Measurements from ENCODE around the gene ZBBX.

DNA sequence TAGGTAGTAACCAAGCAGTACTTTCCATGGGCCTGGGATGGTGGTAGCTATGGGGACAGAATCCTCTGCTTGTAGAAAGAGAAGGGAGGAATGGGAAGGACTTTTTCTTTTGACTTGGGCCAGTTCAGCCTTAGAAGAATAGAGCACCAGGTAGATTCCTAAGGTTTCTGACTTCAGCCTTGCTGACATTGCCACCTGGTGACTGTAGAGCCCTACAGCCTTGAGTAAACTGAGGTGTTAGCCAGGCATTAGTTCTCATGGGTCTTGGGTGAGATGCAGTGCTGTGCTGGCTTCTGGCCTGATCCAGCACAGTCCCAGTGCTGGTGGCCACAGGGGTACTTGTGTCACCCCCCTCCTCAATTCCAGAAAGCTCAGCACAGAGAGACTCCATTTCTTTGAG is 171.1 kb downstream of the ZBBX start:
- TF ChIP-seq JUND (IDR thresholded peaks at IDR 0.05): no peak
- TF ChIP-seq, protein P1, sequence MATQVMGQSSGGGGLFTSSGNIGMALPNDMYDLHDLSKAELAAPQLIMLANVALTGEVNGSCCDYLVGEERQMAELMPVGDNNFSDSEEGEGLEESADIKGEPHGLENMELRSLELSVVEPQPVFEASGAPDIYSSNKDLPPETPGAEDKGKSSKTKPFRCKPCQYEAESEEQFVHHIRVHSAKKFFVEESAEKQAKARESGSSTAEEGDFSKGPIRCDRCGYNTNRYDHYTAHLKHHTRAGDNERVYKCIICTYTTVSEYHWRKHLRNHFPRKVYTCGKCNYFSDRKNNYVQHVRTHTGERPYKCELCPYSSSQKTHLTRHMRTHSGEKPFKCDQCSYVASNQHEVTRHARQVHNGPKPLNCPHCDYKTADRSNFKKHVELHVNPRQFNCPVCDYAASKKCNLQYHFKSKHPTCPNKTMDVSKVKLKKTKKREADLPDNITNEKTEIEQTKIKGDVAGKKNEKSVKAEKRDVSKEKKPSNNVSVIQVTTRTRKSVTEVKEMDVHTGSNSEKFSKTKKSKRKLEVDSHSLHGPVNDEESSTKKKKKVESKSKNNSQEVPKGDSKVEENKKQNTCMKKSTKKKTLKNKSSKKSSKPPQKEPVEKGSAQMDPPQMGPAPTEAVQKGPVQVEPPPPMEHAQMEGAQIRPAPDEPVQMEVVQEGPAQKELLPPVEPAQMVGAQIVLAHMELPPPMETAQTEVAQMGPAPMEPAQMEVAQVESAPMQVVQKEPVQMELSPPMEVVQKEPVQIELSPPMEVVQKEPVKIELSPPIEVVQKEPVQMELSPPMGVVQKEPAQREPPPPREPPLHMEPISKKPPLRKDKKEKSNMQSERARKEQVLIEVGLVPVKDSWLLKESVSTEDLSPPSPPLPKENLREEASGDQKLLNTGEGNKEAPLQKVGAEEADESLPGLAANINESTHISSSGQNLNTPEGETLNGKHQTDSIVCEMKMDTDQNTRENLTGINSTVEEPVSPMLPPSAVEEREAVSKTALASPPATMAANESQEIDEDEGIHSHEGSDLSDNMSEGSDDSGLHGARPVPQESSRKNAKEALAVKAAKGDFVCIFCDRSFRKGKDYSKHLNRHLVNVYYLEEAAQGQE (IDR thresholded peaks at IDR 0.05): no peak
- TF ChIP-seq YY1 (IDR thresholded peaks at IDR 0.05): no peak
- TF ChIP-seq, protein P2, sequence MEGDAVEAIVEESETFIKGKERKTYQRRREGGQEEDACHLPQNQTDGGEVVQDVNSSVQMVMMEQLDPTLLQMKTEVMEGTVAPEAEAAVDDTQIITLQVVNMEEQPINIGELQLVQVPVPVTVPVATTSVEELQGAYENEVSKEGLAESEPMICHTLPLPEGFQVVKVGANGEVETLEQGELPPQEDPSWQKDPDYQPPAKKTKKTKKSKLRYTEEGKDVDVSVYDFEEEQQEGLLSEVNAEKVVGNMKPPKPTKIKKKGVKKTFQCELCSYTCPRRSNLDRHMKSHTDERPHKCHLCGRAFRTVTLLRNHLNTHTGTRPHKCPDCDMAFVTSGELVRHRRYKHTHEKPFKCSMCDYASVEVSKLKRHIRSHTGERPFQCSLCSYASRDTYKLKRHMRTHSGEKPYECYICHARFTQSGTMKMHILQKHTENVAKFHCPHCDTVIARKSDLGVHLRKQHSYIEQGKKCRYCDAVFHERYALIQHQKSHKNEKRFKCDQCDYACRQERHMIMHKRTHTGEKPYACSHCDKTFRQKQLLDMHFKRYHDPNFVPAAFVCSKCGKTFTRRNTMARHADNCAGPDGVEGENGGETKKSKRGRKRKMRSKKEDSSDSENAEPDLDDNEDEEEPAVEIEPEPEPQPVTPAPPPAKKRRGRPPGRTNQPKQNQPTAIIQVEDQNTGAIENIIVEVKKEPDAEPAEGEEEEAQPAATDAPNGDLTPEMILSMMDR (IDR thresholded peaks at IDR 0.05; ENCODE audit: low read depth, low read length, missing input control): no peak
- no peak for TF ChIP-seq FOXA1 (IDR thresholded peaks at IDR 0.05)
- peak in 1 of 2 donors; percentile 10 for TF ChIP-seq RAD21 (IDR thresholded peaks at IDR 0.05)
